ENCODE data around the gene SMTN. TPM values are rescaled to one million over a fixed set of nuclear protein-coding genes. Genes with fewer than 3 reads are reported as not detected.

SMTN gene
- total RNA-seq = 100 to 1,000 TPM in 1 of 4 donors, 10 to 100 TPM in 3; 29.2 to 116 (median 32.2) TPM

- ATAC-seq (ENCODE audit: low FRiP score) = peak; percentile 76
- DNase-seq (ENCODE audit: low spot score) = peak; percentile 73
- TF ChIP-seq, protein P1, sequence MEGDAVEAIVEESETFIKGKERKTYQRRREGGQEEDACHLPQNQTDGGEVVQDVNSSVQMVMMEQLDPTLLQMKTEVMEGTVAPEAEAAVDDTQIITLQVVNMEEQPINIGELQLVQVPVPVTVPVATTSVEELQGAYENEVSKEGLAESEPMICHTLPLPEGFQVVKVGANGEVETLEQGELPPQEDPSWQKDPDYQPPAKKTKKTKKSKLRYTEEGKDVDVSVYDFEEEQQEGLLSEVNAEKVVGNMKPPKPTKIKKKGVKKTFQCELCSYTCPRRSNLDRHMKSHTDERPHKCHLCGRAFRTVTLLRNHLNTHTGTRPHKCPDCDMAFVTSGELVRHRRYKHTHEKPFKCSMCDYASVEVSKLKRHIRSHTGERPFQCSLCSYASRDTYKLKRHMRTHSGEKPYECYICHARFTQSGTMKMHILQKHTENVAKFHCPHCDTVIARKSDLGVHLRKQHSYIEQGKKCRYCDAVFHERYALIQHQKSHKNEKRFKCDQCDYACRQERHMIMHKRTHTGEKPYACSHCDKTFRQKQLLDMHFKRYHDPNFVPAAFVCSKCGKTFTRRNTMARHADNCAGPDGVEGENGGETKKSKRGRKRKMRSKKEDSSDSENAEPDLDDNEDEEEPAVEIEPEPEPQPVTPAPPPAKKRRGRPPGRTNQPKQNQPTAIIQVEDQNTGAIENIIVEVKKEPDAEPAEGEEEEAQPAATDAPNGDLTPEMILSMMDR (IDR thresholded peaks at IDR 0.05) = no peak
Measured at GRCh38 chr22:31080848-31081649, at the start of gene SMTN. TSS of gene SMTN (plus strand) at chr22:31081318. CDS start at chr22:31083259, 1,941 bp downstream.

DNA sequence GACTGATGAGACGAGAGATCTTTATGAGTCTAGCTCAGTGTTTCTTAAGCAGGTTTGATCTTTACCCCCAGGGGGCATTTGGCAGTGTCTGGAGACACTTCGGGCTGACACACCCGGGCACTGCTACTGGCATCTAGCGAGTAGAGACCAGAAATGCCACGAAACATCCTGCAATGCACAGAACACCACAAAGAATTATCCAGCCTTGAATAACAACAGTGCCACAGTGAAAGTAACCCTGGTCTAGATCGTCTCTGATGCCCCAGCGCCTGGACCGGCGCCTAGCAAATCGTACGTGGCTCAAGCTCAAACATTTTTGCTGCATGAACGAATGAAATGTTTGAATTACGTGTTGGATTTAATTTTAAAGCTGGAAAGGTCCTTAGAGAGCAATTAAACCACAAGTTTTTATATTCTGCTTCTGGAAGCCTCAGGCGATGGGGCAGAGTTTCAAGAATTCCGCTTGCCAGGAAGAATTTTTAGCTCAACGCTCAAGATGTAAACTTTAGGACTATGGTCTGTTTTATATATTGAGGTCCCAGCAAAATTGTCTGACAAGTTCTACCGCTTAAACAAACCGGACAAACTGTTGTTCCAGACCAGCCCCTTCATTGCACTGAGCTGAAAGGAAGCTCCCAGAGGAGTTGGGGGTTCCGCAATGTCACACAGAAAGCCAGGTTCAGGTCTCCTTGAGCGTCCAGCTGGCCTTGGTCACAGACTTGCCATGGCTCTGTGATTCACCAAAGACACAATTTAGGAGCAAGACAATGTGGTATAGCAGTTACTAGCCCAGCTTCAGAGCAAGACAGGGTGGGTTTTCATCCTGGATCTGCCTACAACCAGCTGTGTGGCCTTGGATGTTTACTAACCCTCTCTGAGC is 44.2 kb upstream of the SMTN start:
- no peak for DNase-seq (ENCODE audit: low spot score)
- no peak for ATAC-seq (ENCODE audit: low FRiP score)
- TF ChIP-seq, protein P1 (IDR thresholded peaks at IDR 0.05) = no peak

GRCh38 chr22:31038686-31039085 is 42.4 kb upstream of the SMTN start:
- no peak for ATAC-seq (ENCODE audit: low FRiP score)
- no peak for DNase-seq (ENCODE audit: low spot score)
- TF ChIP-seq, protein P1 (IDR thresholded peaks at IDR 0.05) = no peak

GRCh38 chr22:31039393-31039792 is 41.7 kb upstream of the SMTN start:
- DNase-seq (ENCODE audit: low spot score) (no peak), ATAC-seq (ENCODE audit: low FRiP score) (no peak)
- TF ChIP-seq, protein P1 (IDR thresholded peaks at IDR 0.05) = no peak

GRCh38 chr22:31040542-31041398 is 40.3 kb upstream of the SMTN start:
- ATAC-seq (ENCODE audit: low FRiP score) = no peak
- TF ChIP-seq, protein P1 (IDR thresholded peaks at IDR 0.05) = no peak
- DNase-seq (ENCODE audit: low spot score) = no peak

- DNase-seq (ENCODE audit: low spot score) = peak; percentile 48
- TF ChIP-seq, protein P1 (IDR thresholded peaks at IDR 0.05) = no peak
- ATAC-seq (ENCODE audit: low FRiP score) = peak; percentile 58
Measured at GRCh38 chr22:31044262-31044861, 36.8 kb upstream of the SMTN start.

All from omental fat pad (tissue), 4 donors.